ENCODE measurements around the gene ARID2.

DNA sequence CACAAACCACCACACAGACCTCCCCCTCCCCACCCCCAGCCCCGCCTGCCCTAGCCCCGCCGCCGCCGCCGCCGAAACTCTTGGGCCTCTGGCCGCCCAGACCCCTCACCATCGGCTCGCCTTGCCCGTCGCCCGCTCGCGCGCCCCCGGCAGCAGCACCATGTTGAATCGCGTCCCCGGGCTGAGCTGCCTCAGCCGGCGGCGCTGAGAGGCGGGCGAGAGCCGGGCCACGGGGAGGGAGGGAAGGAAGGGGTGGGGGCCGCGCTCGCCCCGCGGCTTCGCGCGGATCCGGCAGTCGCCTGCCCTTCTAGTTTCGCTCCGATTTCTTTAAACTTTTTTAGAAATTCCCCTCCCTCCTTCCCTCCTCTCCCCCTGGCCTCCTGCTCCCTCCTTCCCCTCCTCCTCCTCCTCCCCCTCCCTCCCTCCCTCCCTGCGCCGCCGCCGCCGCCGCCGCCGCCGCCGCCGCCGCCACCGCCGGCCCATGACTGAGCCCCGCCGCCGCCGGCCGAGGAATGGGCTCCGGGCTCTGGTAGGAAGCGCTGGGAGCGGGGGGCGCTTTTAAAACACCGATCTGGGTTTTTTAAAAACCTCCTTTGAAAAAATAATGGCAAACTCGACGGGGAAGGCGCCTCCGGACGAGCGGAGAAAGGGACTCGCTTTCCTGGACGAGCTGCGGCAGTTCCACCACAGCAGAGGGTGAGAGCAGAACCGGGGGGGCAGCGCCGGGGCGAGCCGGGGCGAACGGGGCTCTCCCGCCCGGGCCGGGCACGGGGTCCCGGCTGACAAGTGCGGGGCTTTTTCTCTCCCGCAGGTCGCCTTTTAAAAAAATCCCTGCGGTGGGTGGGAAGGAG is at the start of gene ARID2:
- TF ChIP-seq, protein P1, sequence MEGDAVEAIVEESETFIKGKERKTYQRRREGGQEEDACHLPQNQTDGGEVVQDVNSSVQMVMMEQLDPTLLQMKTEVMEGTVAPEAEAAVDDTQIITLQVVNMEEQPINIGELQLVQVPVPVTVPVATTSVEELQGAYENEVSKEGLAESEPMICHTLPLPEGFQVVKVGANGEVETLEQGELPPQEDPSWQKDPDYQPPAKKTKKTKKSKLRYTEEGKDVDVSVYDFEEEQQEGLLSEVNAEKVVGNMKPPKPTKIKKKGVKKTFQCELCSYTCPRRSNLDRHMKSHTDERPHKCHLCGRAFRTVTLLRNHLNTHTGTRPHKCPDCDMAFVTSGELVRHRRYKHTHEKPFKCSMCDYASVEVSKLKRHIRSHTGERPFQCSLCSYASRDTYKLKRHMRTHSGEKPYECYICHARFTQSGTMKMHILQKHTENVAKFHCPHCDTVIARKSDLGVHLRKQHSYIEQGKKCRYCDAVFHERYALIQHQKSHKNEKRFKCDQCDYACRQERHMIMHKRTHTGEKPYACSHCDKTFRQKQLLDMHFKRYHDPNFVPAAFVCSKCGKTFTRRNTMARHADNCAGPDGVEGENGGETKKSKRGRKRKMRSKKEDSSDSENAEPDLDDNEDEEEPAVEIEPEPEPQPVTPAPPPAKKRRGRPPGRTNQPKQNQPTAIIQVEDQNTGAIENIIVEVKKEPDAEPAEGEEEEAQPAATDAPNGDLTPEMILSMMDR (IDR thresholded peaks at IDR 0.05 in 4 of 5, conservative IDR thresholded peaks at IDR 0.05 in 1 of 5): no peak
- peak in 1 of 2 donors; percentile 31 for TF ChIP-seq POLR2A (IDR thresholded peaks at IDR 0.05)

Data from gastrocnemius medialis (tissue), 4 donors.